ENCODE data around the gene NKAIN4.

GRCh38 chr20:63254232-63254605 is at the start of gene NKAIN4:
- no peak for TF ChIP-seq NFRKB (IDR thresholded peaks at IDR 0.05)
- no peak for TF ChIP-seq FOXM1 (IDR thresholded peaks at IDR 0.05; ENCODE audit: borderline replicate concordance)
- TF ChIP-seq ELF4 (IDR thresholded peaks at IDR 0.05): no peak
- no peak for TF ChIP-seq ARNT (IDR thresholded peaks at IDR 0.05)
- no peak for TF ChIP-seq HDGF (IDR thresholded peaks at IDR 0.05; ENCODE audit: borderline replicate concordance)
- no peak for TF ChIP-seq SUZ12 (IDR thresholded peaks at IDR 0.05)
- no peak for TF ChIP-seq BHLHE40 (IDR thresholded peaks at IDR 0.05; ENCODE audit: borderline replicate concordance)
- TF ChIP-seq SP1 (IDR thresholded peaks at IDR 0.05): no peak
